Measurements from ENCODE around the gene TMEM132C. TPM values are rescaled to one million over a fixed set of nuclear protein-coding genes. Genes with fewer than 3 reads are reported as not detected.
A peak's percentile ranks its signal among the peaks of the same experiment; 100 is the strongest.

The TMEM132C gene
- polyA plus RNA-seq, 1 of the 3 experiments (the other 2 are of a cell fraction), result not detected

GRCh38 chr12:128268379-128268995, 1.5 kb downstream of the TMEM132C start (continued):
- TF ChIP-seq PBX3 (IDR thresholded peaks at IDR 0.05) (no peak), EP300 (IDR thresholded peaks at IDR 0.05; ENCODE audit: borderline replicate concordance in 1 of 2, low read depth in 1 of 2, low read length in 1 of 2) (no peak), NFIC (IDR thresholded peaks at IDR 0.05; ENCODE audit: borderline replicate concordance) (no peak), SIN3A (IDR thresholded peaks at IDR 0.05; ENCODE audit: borderline replicate concordance, low read depth, low read length) (no peak), GATA2 (CRISPR knock-in tag; IDR thresholded peaks at IDR 0.05) (no peak), RFX5 (IDR thresholded peaks at IDR 0.05; ENCODE audit: low read length) (no peak), USF1 (IDR thresholded peaks at IDR 0.05; ENCODE audit: borderline replicate concordance, low read depth) (no peak), MXI1 (IDR thresholded peaks at IDR 0.05; ENCODE audit: low read depth, low read length) (no peak), FOXM1 (IDR thresholded peaks at IDR 0.05; ENCODE audit: low read depth) (no peak), RXRA (IDR thresholded peaks at IDR 0.05; ENCODE audit: borderline replicate concordance, low read depth) (no peak), TCF12 (IDR thresholded peaks at IDR 0.05) (no peak)

- H3F3A ChIP-seq (replicated peaks; ENCODE audit: insufficient read depth), result no peaks in the 10 kb centered on the region
- no peak overlapping the region for H3K4me2 ChIP-seq
- H3K9me3 ChIP-seq, result peaks cover 7% of the 10 kb centered on the region
- ChIA-PET POLR2A (no interaction called here), CTCF (interaction anchor here (0.8 to 2.6 kb wide), 3 partner anchors 10 to 120 kb away, joined by 4 to 38 read pairs (median 4); no protein-coding TSS in a partner anchor)
- H2AFZ ChIP-seq (ENCODE audit: low read depth), result no peak overlapping the region
- no peaks in the 10 kb centered on the region for H4K20me1 ChIP-seq (ENCODE audit: insufficient read depth)
- WGBS (ENCODE audit: low lambda C conversion rate), result 7% methylated on average over 10 of the region's 10 CpGs
- no peak overlapping the region for H3K9ac ChIP-seq
- H3K27me3 ChIP-seq (ENCODE audit: insufficient read depth), result no peaks in the 10 kb centered on the region
- no peak overlapping the region for H3K27ac ChIP-seq (ENCODE audit: low read depth in 2 of 2, low read length in 1 of 2)
- no peak overlapping the region for H3K4me3 ChIP-seq (ENCODE audit: low read depth in 2 of 2, low read length in 1 of 2)
- no peaks in the 10 kb centered on the region for H3K9me2 ChIP-seq
- no peaks in the 10 kb centered on the region; a peak in 1 of 4 replicates for H3K4me1 ChIP-seq (ENCODE audit: control insufficient read depth in 1 of 2, insufficient read depth in 2 of 2, low read depth in 1 of 2, low read length in 1 of 2)
- H3K79me2 ChIP-seq (ENCODE audit: insufficient read depth), result no peaks in the 10 kb centered on the region
- DNase-seq, result peak; percentile 28
- no peaks in the 10 kb centered on the region for H3K36me3 ChIP-seq (replicated peaks in 1 of 2; ENCODE audit: control insufficient read depth in 1 of 2, insufficient read depth in 2 of 2, low read length in 1 of 2)
- 0 out of 2 replicates have a peak, but pooled peaks have one; percentile 23 for TF ChIP-seq GATA2 (CRISPR knock-in tag; IDR thresholded peaks at IDR 0.05)
- TF ChIP-seq TAF1 (IDR thresholded peaks at IDR 0.05; ENCODE audit: borderline replicate concordance, low read depth, low read length), result no peak
These were observed 2.2 kb downstream of the TMEM132C start for GRCh38 chr12:128269181-128269591.

GRCh38 chr12:128276471-128276870, 9.5 kb downstream of the TMEM132C start:
- no peaks in the 10 kb centered on the region for H3F3A ChIP-seq (replicated peaks; ENCODE audit: insufficient read depth)
- no peak overlapping the region for H3K27ac ChIP-seq (ENCODE audit: low read depth in 2 of 2, low read length in 1 of 2)
- H3K9ac ChIP-seq, result no peak overlapping the region
- no peak overlapping the region for H3K4me2 ChIP-seq
- H3K4me3 ChIP-seq (ENCODE audit: low read depth in 2 of 2, low read length in 1 of 2), result no peak overlapping the region
- POLR2A ChIA-PET, result no interaction called here
- no peaks in the 10 kb centered on the region for H3K27me3 ChIP-seq (ENCODE audit: insufficient read depth)
- H3K36me3 ChIP-seq (replicated peaks in 1 of 2; ENCODE audit: control insufficient read depth in 1 of 2, insufficient read depth in 2 of 2, low read length in 1 of 2), result no peaks in the 10 kb centered on the region
- H3K4me1 ChIP-seq (ENCODE audit: control insufficient read depth in 1 of 2, insufficient read depth in 2 of 2, low read depth in 1 of 2, low read length in 1 of 2), result no peaks in the 10 kb centered on the region
- no peak for TF ChIP-seq TCF12 (IDR thresholded peaks at IDR 0.05)
- CTCF ChIA-PET, result interaction anchor here (6.7 kb wide), 1 partner anchor 17 kb away, joined by 40 read pairs; no protein-coding TSS in a partner anchor
- H3K79me2 ChIP-seq (ENCODE audit: insufficient read depth), result no peaks in the 10 kb centered on the region
- peaks cover 7% of the 10 kb centered on the region; the same call in 1 of the 2 replicates for H3K9me3 ChIP-seq
- no peaks in the 10 kb centered on the region for H3K9me2 ChIP-seq
- H2AFZ ChIP-seq (ENCODE audit: low read depth), result no peak overlapping the region
- DNase-seq, result no peak
- H4K20me1 ChIP-seq (ENCODE audit: insufficient read depth), result no peaks in the 10 kb centered on the region
- WGBS (ENCODE audit: low lambda C conversion rate), result 29% methylated on average over 4 of the region's 4 CpGs

Measured in SK-N-SH (cell line).